HepG2 (cell line): ENCODE measurements around the gene UBR1. TPM values are rescaled to one million over a fixed set of nuclear protein-coding genes. Genes with fewer than 3 reads are reported as not detected.

Source experiments
- ARID5B ChIP-seq: IDR thresholded peaks from 2 replicates; pipeline ENCODE4 v1.4.0; 2020; ENCODE audit warnings: mild to moderate bottlenecking, missing genetic modification reagents
- CEBPG ChIP-seq: IDR thresholded peaks from 2 replicates; pipeline ENCODE4 v1.6.1; 2016
- GATAD2A ChIP-seq: IDR thresholded peaks from 2 replicates; pipeline ENCODE4 v1.6.1; 2016
- HDAC1 ChIP-seq: sonication (generic); formaldehyde crosslinking; IDR thresholded peaks from 2 replicates; pipeline ENCODE4 v1.5.1; 2020; ENCODE audit warnings: mild to moderate bottlenecking, missing genetic modification reagents
- HHEX ChIP-seq: IDR thresholded peaks from 2 replicates; pipeline ENCODE4 v1.6.1; 2016; ENCODE audit warnings: control low read depth
- KDM6A ChIP-seq: IDR thresholded peaks from 2 replicates; pipeline ENCODE4 v1.6.1; 2016; ENCODE audit warnings: low read depth
- ONECUT2 ChIP-seq: sonication (generic); formaldehyde crosslinking; IDR thresholded peaks from 2 replicates; pipeline ENCODE4 v1.4.0; 2020; ENCODE audit warnings: missing genetic modification reagents
- POLR2AphosphoS2 ChIP-seq: IDR thresholded peaks from 2 replicates; pipeline ENCODE4 v1.6.1; 2011; ENCODE audit warnings: low read depth, low read length, improper control_type of control experiment
- RARA ChIP-seq: IDR thresholded peaks from 2 replicates; pipeline ENCODE4 v1.6.1; 2016; ENCODE audit warnings: missing genetic modification reagents, missing compliant biosample characterization
- SALL1 ChIP-seq: sonication (generic); formaldehyde crosslinking; IDR thresholded peaks from 2 replicates; pipeline ENCODE4 v1.8.0; 2022; ENCODE audit warnings: mild to moderate bottlenecking, missing genetic modification reagents
- SIX4 ChIP-seq: sonication (generic); formaldehyde crosslinking; IDR thresholded peaks from 2 replicates; pipeline ENCODE4 v1.4.0; 2020; ENCODE audit warnings: missing genetic modification reagents
- SOX6 ChIP-seq, 2 experiments: fragments of 450-650 bp in 1 of 2; sonication (generic) in 1 of 2; formaldehyde crosslinking in 1 of 2; IDR thresholded peaks; 2 replicates each; pipeline versions ENCODE4 v1.4.0 to v1.6.1; 2017 to 2020; ENCODE audit warnings: antibody characterized with exemption in 1 of 2, mild to moderate bottlenecking in 1 of 2, missing genetic modification reagents in 1 of 2
- SRSF1 ChIP-seq: fragments of 200-400 bp; formaldehyde crosslinking; optimal IDR thresholded peaks from 2 replicates; pipeline ENCODE3; 2017; ENCODE audit warnings: mild to moderate bottlenecking, low read depth, low read length, moderate library complexity
- SRSF9 ChIP-seq: fragments of 200-400 bp; formaldehyde crosslinking; IDR thresholded peaks from 2 replicates; pipeline ENCODE4 v1.6.1; 2018; ENCODE audit warnings: borderline replicate concordance, mild to moderate bottlenecking, low read depth, low read length; ENCODE audit not compliant: insufficient read depth, poor library complexity, severe bottlenecking
- ZMYM4 ChIP-seq: sonication (generic); formaldehyde crosslinking; IDR thresholded peaks from 2 replicates; pipeline ENCODE4 v1.8.1; 2023; ENCODE audit warnings: mild to moderate bottlenecking, missing genetic modification reagents
- polyA plus RNA-seq, 8 experiments: library from polyadenylated mRNA; depleted of rRNA in 3 of 8; stranded (reverse) in 7 of 8; unstranded in 1 of 8; fragments of >200 nt; fragmentation: Illumina TruSeq in 4 of 8; extraction: Trizol in 4 of 8; gene quantifications; 2 replicates each; pipeline versions ENCODE4 v1.2.1 to v1.2.3, GENCODE V29; 2011 to 2016; ENCODE audit warnings: low read depth in 4 of 8, missing spikeins in 1 of 8, mixed read lengths in 1 of 8; ENCODE audit not compliant: insufficient read depth in 1 of 8
- total RNA-seq, 5 experiments: library from RNA; depleted of rRNA; stranded (reverse); fragments of >200 nt; fragmentation: Illumina TruSeq; extraction: Trizol; gene quantifications; 2 replicates each; pipeline ENCODE4 v1.2.3, GENCODE V29; 2016; ENCODE audit warnings: low read depth in 1 of 5

UBR1 gene
- total and polyA plus RNA-seq, 2 of the 13 experiments (the other 11 are each of a cell fraction or from before 2014, with no cell fraction given), result 6.4 to 18.0 TPM

GRCh38 chr15:42971830-42972229 lies 134.0 kb downstream of the UBR1 start (continued):
- TF ChIP-seq ARID5B (CRISPR knock-in tag) (peak; percentile 42; the same call in 1 of the 2 replicates), KDM6A (0 out of 2 replicates have a peak, but pooled peaks have one; percentile 36), HHEX (CRISPR knock-in tag) (peak; percentile 26; the same call in 1 of the 2 replicates), GATAD2A (CRISPR knock-in tag) (peak; percentile 51), RARA (CRISPR knock-in tag) (peak; percentile 32; the same call in 1 of the 2 replicates), SOX6 (IDR thresholded peaks at IDR 0.05) (no peak), SOX6 (CRISPR knock-in tag; IDR thresholded peaks at IDR 0.05) (peak; percentile 67; the same call in 1 of the 2 replicates), ZMYM4 (CRISPR knock-in tag) (peak; percentile 21; the same call in 1 of the 2 replicates), SRSF9 (no peak), ONECUT2 (CRISPR knock-in tag) (peak; percentile 51; the same call in 1 of the 2 replicates), SIX4 (CRISPR knock-in tag) (no peak), CEBPG (CRISPR knock-in tag) (peak; percentile 51), SALL1 (CRISPR knock-in tag) (peak; percentile 83; the same call in 1 of the 2 replicates), SRSF1 (no peak), POLR2AphosphoS2 (no peak), HDAC1 (CRISPR knock-in tag) (0 out of 2 replicates have a peak, but pooled peaks have one; percentile 16)
